ENCODE measurements around the gene ANGPTL3.

DNA sequence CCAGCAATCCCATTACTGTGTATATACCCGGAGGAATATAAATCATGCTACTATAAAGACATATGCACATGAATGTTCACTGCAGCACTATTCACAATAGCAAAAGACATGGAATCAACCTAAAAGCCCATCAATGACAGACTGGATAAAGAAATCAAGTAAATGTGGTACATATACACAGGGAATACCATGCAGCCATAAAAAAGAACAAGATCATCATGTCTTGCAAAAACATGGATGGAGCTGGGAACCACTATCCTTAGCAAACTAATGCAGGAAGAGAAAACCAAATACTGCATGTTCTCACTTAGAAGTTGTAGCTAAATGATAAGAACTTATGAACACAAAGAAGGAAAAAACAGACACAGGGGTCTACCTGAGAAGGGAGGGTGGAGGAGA, 6.4 kb upstream of the ANGPTL3 start:
- TF ChIP-seq, protein P1, sequence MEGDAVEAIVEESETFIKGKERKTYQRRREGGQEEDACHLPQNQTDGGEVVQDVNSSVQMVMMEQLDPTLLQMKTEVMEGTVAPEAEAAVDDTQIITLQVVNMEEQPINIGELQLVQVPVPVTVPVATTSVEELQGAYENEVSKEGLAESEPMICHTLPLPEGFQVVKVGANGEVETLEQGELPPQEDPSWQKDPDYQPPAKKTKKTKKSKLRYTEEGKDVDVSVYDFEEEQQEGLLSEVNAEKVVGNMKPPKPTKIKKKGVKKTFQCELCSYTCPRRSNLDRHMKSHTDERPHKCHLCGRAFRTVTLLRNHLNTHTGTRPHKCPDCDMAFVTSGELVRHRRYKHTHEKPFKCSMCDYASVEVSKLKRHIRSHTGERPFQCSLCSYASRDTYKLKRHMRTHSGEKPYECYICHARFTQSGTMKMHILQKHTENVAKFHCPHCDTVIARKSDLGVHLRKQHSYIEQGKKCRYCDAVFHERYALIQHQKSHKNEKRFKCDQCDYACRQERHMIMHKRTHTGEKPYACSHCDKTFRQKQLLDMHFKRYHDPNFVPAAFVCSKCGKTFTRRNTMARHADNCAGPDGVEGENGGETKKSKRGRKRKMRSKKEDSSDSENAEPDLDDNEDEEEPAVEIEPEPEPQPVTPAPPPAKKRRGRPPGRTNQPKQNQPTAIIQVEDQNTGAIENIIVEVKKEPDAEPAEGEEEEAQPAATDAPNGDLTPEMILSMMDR (conservative IDR thresholded peaks at IDR 0.05; ENCODE audit: low read depth, low read length), result no peak
- no peak for TF ChIP-seq EZH2phosphoT487 (IDR thresholded peaks at IDR 0.05; ENCODE audit: borderline replicate concordance, low read length)
- TF ChIP-seq EZH2 (IDR thresholded peaks at IDR 0.05; ENCODE audit: low read length, unreplicated experiment), result no peak
